H9 (cell line): ENCODE results near the gene PAK2. TPM values are rescaled to one million over a fixed set of nuclear protein-coding genes. Genes with fewer than 3 reads are reported as not detected.
A peak's percentile ranks its signal among the peaks of the same experiment; 100 is the strongest.

Experiments
- DNase-seq: peaks from one replicate; pipeline ENCODE4 v3.0.0-alpha.2; 2017
- H2AFZ ChIP-seq: one replicate; pipeline ENCODE4 v1.6.1; 2013; ENCODE audit warnings: mild to moderate bottlenecking, low read length, control low read depth, moderate library complexity
- H2AK5ac ChIP-seq: 2 replicates; pipeline ENCODE4 v1.6.1; 2013; ENCODE audit warnings: low read length, control low read depth, mixed read lengths; ENCODE audit not compliant: insufficient read length
- H2BK120ac ChIP-seq: one replicate; pipeline ENCODE4 v1.6.1; 2013; ENCODE audit warnings: low read depth, mild to moderate bottlenecking, low read length, control low read depth, inconsistent platforms; ENCODE audit not compliant: poor library complexity, severe bottlenecking
- H2BK12ac ChIP-seq: 2 replicates; pipeline ENCODE4 v1.6.1; 2013; ENCODE audit warnings: low read length, control low read depth, mixed read lengths, low read depth; ENCODE audit not compliant: insufficient read length
- H2BK15ac ChIP-seq: 2 replicates; pipeline ENCODE4 v1.6.1; 2013; ENCODE audit warnings: low read depth, low read length, control low read depth
- H2BK20ac ChIP-seq: one replicate; pipeline ENCODE4 v1.6.1; 2013; ENCODE audit warnings: low read depth, mild to moderate bottlenecking, low read length, control low read depth, inconsistent platforms; ENCODE audit not compliant: poor library complexity, severe bottlenecking
- H2BK5ac ChIP-seq: 2 replicates; pipeline ENCODE4 v1.6.1; 2013; ENCODE audit warnings: low read length, control low read depth, mixed read lengths; ENCODE audit not compliant: insufficient read length
- H3K14ac ChIP-seq: 2 replicates; pipeline ENCODE4 v1.6.1; 2013; ENCODE audit warnings: low read length, control low read depth; ENCODE audit not compliant: insufficient read depth
- H3K18ac ChIP-seq: 2 replicates; pipeline ENCODE4 v1.6.1; 2013; ENCODE audit warnings: low read depth, mild to moderate bottlenecking, mixed read lengths, low read length, control low read depth; ENCODE audit not compliant: insufficient read length
- H3K23ac ChIP-seq: 2 replicates; pipeline ENCODE4 v1.6.1; 2013; ENCODE audit warnings: low read length, control low read depth, mixed read lengths, low read depth; ENCODE audit not compliant: insufficient read length
- H3K23me2 ChIP-seq: 2 replicates; pipeline ENCODE4 v1.6.1; 2013; ENCODE audit warnings: low read depth, mild to moderate bottlenecking, mixed read lengths, low read length, control low read depth; ENCODE audit not compliant: insufficient read length, poor library complexity, severe bottlenecking
- H3K27ac ChIP-seq: 2 replicates; pipeline ENCODE4 v1.5.1; 2013; ENCODE audit warnings: low read length, control low read depth, mixed read lengths, low read depth; ENCODE audit not compliant: insufficient read length
- H3K27me3 ChIP-seq: 2 replicates; pipeline ENCODE4 v1.6.1; 2013; ENCODE audit warnings: low read length, control low read depth, inconsistent platforms; ENCODE audit not compliant: insufficient read depth
- H3K4ac ChIP-seq: 2 replicates; pipeline ENCODE4 v1.6.1; 2013; ENCODE audit warnings: low read depth, mild to moderate bottlenecking, control low read depth, inconsistent platforms, low read length, moderate library complexity
- H3K4me1 ChIP-seq: 2 replicates; pipeline ENCODE4 v1.6.1; 2013; ENCODE audit warnings: low read length, control low read depth, inconsistent platforms; ENCODE audit not compliant: insufficient read depth
- H3K4me2 ChIP-seq: 2 replicates; pipeline ENCODE4 v1.6.1; 2013; ENCODE audit warnings: low read length, control low read depth, mixed read lengths; ENCODE audit not compliant: insufficient read length, insufficient read depth
- H3K56ac ChIP-seq: 2 replicates; pipeline ENCODE4 v1.6.1; 2013; ENCODE audit warnings: low read depth, mild to moderate bottlenecking, mixed read lengths, low read length, control low read depth; ENCODE audit not compliant: insufficient read length
- H3K79me1 ChIP-seq: 2 replicates; pipeline ENCODE4 v1.6.1; 2013; ENCODE audit warnings: low read depth, mild to moderate bottlenecking, moderate library complexity, low read length, control low read depth, inconsistent platforms; ENCODE audit not compliant: insufficient read depth, poor library complexity, severe bottlenecking
- H3K79me2 ChIP-seq: 2 replicates; pipeline ENCODE4 v1.6.1; 2013; ENCODE audit warnings: low read length, control low read depth, inconsistent platforms; ENCODE audit not compliant: insufficient read depth
- H3K9ac ChIP-seq: 2 replicates; pipeline ENCODE4 v1.6.1; 2013; ENCODE audit warnings: low read length, control low read depth, mixed read lengths; ENCODE audit not compliant: insufficient read length; ENCODE audit errors: extremely low read depth
- H3K9me3 ChIP-seq: one replicate; pipeline ENCODE4 v1.6.1; 2013; ENCODE audit warnings: low read depth, low read length, inconsistent platforms; ENCODE audit not compliant: control insufficient read depth
- H3T11ph ChIP-seq: one replicate; pipeline ENCODE4 v1.6.1; 2013; ENCODE audit warnings: mild to moderate bottlenecking, low read length, control low read depth, inconsistent platforms
- H4K20me1 ChIP-seq: one replicate; pipeline ENCODE4 v1.6.1; 2013; ENCODE audit not compliant: control insufficient read depth, insufficient read length, insufficient read depth
- H4K5ac ChIP-seq: 2 replicates; pipeline ENCODE4 v1.6.1; 2013; ENCODE audit warnings: low read depth, mild to moderate bottlenecking, mixed read lengths, low read length, control low read depth; ENCODE audit not compliant: insufficient read length
- H4K8ac ChIP-seq: replicated peaks from 2 replicates; pipeline ENCODE4 v1.6.1; 2013; ENCODE audit warnings: low read length, control low read depth, mixed read lengths, low read depth; ENCODE audit not compliant: insufficient read length
- H4K91ac ChIP-seq: 2 replicates; pipeline ENCODE4 v1.6.1; 2013; ENCODE audit warnings: low read depth, mild to moderate bottlenecking, moderate library complexity, mixed read lengths, low read length, control low read depth; ENCODE audit not compliant: insufficient read length
- H3K27ac Mint-ChIP-seq, 3 experiments: 2 replicates in 2 of 3; 3 replicates in 1 of 3; pipeline ENCODE4 v1.8.0; 2020 to 2021; ENCODE audit warnings: mixed read lengths in 3 of 3, mild to moderate bottlenecking in 1 of 3, moderate library complexity in 1 of 3
- H3K27me3 Mint-ChIP-seq: 2 replicates; pipeline ENCODE4 v1.8.0; 2021; ENCODE audit warnings: low read depth, mild to moderate bottlenecking, moderate library complexity, mixed read lengths
- H3K36me3 Mint-ChIP-seq, 3 experiments: 2 replicates in 2 of 3; 3 replicates in 1 of 3; pipeline ENCODE4 v1.8.0; 2020 to 2021; ENCODE audit warnings: low read depth in 3 of 3, mixed read lengths in 3 of 3; ENCODE audit not compliant: insufficient read depth in 1 of 3
- H3K4me1 Mint-ChIP-seq, 2 experiments: 2 replicates each; pipeline ENCODE4 v1.8.0; 2020; ENCODE audit warnings: mixed read lengths in 2 of 2
- H3K4me3 Mint-ChIP-seq, 2 experiments: 2 replicates in 1 of 2; 3 replicates in 1 of 2; pipeline ENCODE4 v1.8.0; 2020 to 2021; ENCODE audit warnings: mild to moderate bottlenecking in 2 of 2, mixed read lengths in 2 of 2, moderate library complexity in 1 of 2
- H3K9me3 Mint-ChIP-seq, 2 experiments: 2 replicates in 1 of 2; 3 replicates in 1 of 2; pipeline ENCODE4 v1.8.0; 2020; ENCODE audit warnings: mild to moderate bottlenecking in 2 of 2, mixed read lengths in 2 of 2, moderate library complexity in 1 of 2
- WGBS: extraction: QIAGEN DNeasy Blood & Tissue Kit; methylation state at CpG from one replicate; pipeline ENCODE4 v1.1.7; 2013; ENCODE audit warnings: missing lambda C conversion rate, low lambda C conversion rate, mixed read lengths; ENCODE audit not compliant: insufficient read length; ENCODE audit errors: extremely low coverage; 5-methylcytosine and 5-hydroxymethylcytosine counted together
- total RNA-seq: library from RNA; stranded (reverse); gene quantifications from 2 replicates; pipeline ENCODE4 v1.2.1, GENCODE V29; 2021
- TF ChIP-seq, protein P1 (sequence below): fragments of 200-600 bp; sonication (generic); conservative IDR thresholded peaks from 3 replicates; pipeline ENCODE4 v1.8.0; 2021; ENCODE audit warnings: antibody characterized with exemption, mild to moderate bottlenecking

The PAK2 gene
- total RNA-seq, 1 experiment from 2014 or later: 65.7 TPM

DNA sequence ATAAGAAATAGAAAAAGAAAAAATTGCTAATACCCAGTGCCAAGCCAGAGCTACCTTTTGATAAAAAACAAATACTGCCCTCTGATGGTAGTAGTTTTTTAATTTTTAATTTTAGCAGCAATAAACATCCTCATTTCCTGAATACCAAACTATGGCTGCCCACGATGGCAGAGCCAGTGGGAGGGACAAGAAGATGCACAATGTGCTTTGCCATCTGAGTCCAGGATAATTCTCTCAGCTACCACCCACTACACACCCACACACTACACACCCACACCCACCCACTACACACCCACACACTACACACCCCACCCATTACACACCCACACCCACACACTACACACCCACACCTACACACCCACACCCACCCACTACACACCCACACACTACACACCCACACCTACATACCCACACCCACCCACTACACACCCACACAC is 45.4 kb upstream of the PAK2 start:
- no peak overlapping the region for H3K27ac Mint-ChIP-seq
- WGBS: no CpG with 5 or more reads among the region's 1 CpG
- no peaks in the 10 kb centered on the region for H3K9me3 ChIP-seq

More for the DNA sequence above, 45.4 kb upstream of the PAK2 start:
- Histone ChIP-seq H3K27me3 (no peaks in the 10 kb centered on the region), H4K8ac (no peak overlapping the region), H3K79me2 (no peaks in the 10 kb centered on the region), H4K91ac (no peak overlapping the region), H3K4ac (no peak overlapping the region), H3K18ac (no peak overlapping the region), H3K23me2 (no peaks in the 10 kb centered on the region), H3K4me1 (no peaks in the 10 kb centered on the region), H2BK12ac (no peak overlapping the region), H3T11ph (no peak overlapping the region), H4K20me1 (no peaks in the 10 kb centered on the region), H3K56ac (no peak overlapping the region), H4K5ac (no peak overlapping the region), H2AFZ (no peak overlapping the region), H2AK5ac (no peak overlapping the region), H3K9ac (no peak overlapping the region), H2BK15ac (no peak overlapping the region), H2BK120ac (no peak overlapping the region), H2BK5ac (no peak overlapping the region), H2BK20ac (no peak overlapping the region), H3K23ac (no peak overlapping the region), H3K4me2 (no peak overlapping the region), H3K79me1 (no peaks in the 10 kb centered on the region), H3K27ac (no peak overlapping the region), H3K14ac (no peak overlapping the region)
- no peak for DNase-seq
- TF ChIP-seq, protein P1, sequence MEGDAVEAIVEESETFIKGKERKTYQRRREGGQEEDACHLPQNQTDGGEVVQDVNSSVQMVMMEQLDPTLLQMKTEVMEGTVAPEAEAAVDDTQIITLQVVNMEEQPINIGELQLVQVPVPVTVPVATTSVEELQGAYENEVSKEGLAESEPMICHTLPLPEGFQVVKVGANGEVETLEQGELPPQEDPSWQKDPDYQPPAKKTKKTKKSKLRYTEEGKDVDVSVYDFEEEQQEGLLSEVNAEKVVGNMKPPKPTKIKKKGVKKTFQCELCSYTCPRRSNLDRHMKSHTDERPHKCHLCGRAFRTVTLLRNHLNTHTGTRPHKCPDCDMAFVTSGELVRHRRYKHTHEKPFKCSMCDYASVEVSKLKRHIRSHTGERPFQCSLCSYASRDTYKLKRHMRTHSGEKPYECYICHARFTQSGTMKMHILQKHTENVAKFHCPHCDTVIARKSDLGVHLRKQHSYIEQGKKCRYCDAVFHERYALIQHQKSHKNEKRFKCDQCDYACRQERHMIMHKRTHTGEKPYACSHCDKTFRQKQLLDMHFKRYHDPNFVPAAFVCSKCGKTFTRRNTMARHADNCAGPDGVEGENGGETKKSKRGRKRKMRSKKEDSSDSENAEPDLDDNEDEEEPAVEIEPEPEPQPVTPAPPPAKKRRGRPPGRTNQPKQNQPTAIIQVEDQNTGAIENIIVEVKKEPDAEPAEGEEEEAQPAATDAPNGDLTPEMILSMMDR: 0 out of 3 replicates have a peak, but pooled peaks have one; percentile 11
- Mint-ChIP-seq H3K36me3 (no peaks in the 10 kb centered on the region), H3K27me3 (no peaks in the 10 kb centered on the region), H3K9me3 (peaks cover 0 to 2% of the 10 kb centered on the region in 2 experiments; a peak in 1 of 5 replicates), H3K4me3 (no peak overlapping the region), H3K4me1 (no peaks in the 10 kb centered on the region)
